SJCRH30 (cell line): ENCODE results near the gene GRM4. TPM values are rescaled to one million over a fixed set of nuclear protein-coding genes. Genes with fewer than 3 reads are reported as not detected.

Source experiments
- DNase-seq, 2 experiments: peaks; one replicate each; pipeline ENCODE4 v3.0.0-alpha.2; 2015 to 2020
- H3K27ac ChIP-seq: fragments of 250-450 bp; sonication (Bioruptor Pico); 2 replicates; pipeline ENCODE4 v1.5.1; 2020; ENCODE audit warnings: mild to moderate bottlenecking, moderate library complexity
- H3K27me3 ChIP-seq: fragments of 250-450 bp; sonication (Bioruptor Pico); 2 replicates; pipeline ENCODE4 v1.5.1; 2020; ENCODE audit warnings: mild to moderate bottlenecking, moderate library complexity
- H3K36me3 ChIP-seq: fragments of 250-450 bp; sonication (Bioruptor Pico); 2 replicates; pipeline ENCODE4 v1.5.1; 2020; ENCODE audit warnings: mild to moderate bottlenecking, moderate library complexity
- H3K4me1 ChIP-seq: fragments of 250-450 bp; sonication (Bioruptor Pico); 2 replicates; pipeline ENCODE4 v1.5.1; 2020; ENCODE audit warnings: mild to moderate bottlenecking, moderate library complexity
- H3K4me3 ChIP-seq: fragments of 250-450 bp; sonication (Bioruptor Pico); 2 replicates; pipeline ENCODE4 v1.5.1; 2020; ENCODE audit warnings: mild to moderate bottlenecking, moderate library complexity
- H3K9me3 ChIP-seq: fragments of 250-450 bp; sonication (Bioruptor Pico); replicated peaks from 2 replicates; pipeline ENCODE4 v1.5.1; 2020; ENCODE audit warnings: mild to moderate bottlenecking, moderate library complexity
- total RNA-seq: library from RNA; depleted of rRNA; stranded (reverse); fragments of >200 nt; shearing (Covaris generic); gene quantifications from 2 replicates; pipeline ENCODE4 v1.2.3, GENCODE V29; 2014

GRM4 gene
- total RNA-seq, 1 experiment from 2014 or later = 0.06 TPM

DNA sequence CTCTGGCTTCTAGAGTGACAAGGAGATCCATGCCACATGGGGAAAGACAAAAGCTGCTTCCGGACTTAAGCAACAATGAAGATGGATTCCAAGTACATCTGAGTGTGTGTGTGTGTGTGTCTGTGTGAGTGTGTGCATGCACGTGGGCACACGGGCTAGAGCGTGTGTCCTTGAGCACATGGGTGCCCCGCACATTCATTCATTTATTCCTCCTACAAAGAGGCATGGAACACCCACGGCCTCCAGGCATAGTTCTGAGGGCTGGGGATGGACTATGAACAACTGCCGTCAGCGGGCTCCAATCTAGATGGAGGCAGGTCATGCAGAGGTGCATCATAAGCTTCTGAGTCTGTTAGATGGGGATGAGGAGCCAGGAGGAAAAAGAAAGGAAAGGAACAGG, 49.1 kb downstream of the GRM4 start:
- Histone ChIP-seq H3K4me1 (no peaks in the 10 kb centered on the region), H3K27me3 (peaks cover 16% of the 10 kb centered on the region; the same call in 1 of the 2 replicates)

DNA sequence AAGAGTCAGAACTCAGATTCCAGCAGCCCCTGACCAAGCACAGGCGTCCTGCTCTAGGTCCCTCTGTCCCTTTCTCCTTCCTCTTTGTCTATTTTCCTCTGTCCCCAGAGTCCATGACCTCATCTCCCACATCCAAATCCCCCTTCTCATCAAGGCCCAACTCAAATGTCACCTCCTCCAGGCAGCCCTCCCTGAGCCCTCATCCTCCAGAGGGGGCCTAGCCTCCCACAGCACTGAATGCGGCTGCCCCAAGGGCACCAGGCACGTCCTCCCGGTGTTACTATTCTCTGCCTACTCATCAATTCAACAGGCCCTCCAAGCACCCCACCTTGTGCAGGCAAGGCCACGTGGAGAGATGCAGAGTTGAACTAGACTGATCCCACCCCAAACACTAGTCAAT, 49.7 kb downstream of the GRM4 start:
- H3K36me3 ChIP-seq = no peaks in the 10 kb centered on the region
- no peaks in the 10 kb centered on the region for H3K9me3 ChIP-seq
- no peak overlapping the region for H3K4me3 ChIP-seq
- no peak overlapping the region for H3K27ac ChIP-seq
- DNase-seq = no peak
- peaks cover 16% of the 10 kb centered on the region; the same call in 1 of the 2 replicates for H3K27me3 ChIP-seq
- no peaks in the 10 kb centered on the region for H3K4me1 ChIP-seq

More for the DNA sequence above, 49.1 kb downstream of the GRM4 start:
- H3K4me3 ChIP-seq = no peak overlapping the region
- DNase-seq = no peak
- H3K27ac ChIP-seq = no peak overlapping the region
- no peaks in the 10 kb centered on the region for H3K9me3 ChIP-seq
- H3K36me3 ChIP-seq = no peaks in the 10 kb centered on the region

DNA sequence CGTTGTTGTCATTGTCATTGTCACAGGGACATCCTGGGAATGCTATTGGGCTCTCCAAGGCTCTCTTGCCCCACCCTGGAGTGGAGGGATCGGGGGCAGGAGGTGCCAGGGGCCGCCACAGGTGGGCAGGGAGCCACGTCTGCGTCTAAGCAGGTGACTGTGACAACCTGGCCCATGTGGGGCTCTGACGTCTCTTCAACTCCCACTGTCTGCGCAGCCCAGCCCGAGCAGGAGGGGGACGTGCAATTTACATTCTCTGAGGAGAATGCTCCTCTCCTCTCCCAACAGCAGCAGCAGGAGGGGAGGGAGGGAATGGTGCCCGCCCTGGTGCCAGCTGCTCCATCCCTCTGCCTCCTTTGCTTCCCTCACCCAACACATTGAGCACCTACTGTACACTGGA, 50.1 kb downstream of the GRM4 start:
- Histone ChIP-seq H3K4me3 (no peak overlapping the region), H3K4me1 (no peaks in the 10 kb centered on the region), H3K9me3 (no peaks in the 10 kb centered on the region), H3K27ac (no peak overlapping the region), H3K27me3 (peaks cover 16% of the 10 kb centered on the region; the same call in 1 of the 2 replicates), H3K36me3 (no peaks in the 10 kb centered on the region)
- no peak for DNase-seq

DNA sequence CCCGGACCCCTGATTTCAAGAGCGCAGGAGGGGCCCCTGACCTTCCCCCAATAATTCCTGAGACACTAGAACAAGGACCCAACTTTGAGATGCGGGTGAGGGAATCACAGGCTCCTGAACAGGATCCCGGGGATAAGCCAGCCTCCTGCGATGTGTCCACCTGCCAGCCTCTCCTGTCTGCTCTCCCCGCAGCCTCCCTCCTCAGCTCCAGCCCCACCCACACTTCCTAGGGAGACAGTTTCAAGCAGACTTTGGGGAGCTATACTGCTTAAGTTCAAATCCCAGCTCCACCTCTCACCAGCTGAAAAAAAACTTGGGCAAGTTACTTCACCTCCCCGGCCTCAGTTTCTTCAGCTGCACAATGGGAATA, 50.8 kb downstream of the GRM4 start:
- DNase-seq = no peak
- H3K27ac ChIP-seq = no peak overlapping the region
- no peak overlapping the region for H3K4me3 ChIP-seq
- no peaks in the 10 kb centered on the region for H3K4me1 ChIP-seq
- H3K36me3 ChIP-seq = no peaks in the 10 kb centered on the region
- H3K27me3 ChIP-seq = peaks cover 15% of the 10 kb centered on the region; the same call in 1 of the 2 replicates
- no peaks in the 10 kb centered on the region for H3K9me3 ChIP-seq

DNA sequence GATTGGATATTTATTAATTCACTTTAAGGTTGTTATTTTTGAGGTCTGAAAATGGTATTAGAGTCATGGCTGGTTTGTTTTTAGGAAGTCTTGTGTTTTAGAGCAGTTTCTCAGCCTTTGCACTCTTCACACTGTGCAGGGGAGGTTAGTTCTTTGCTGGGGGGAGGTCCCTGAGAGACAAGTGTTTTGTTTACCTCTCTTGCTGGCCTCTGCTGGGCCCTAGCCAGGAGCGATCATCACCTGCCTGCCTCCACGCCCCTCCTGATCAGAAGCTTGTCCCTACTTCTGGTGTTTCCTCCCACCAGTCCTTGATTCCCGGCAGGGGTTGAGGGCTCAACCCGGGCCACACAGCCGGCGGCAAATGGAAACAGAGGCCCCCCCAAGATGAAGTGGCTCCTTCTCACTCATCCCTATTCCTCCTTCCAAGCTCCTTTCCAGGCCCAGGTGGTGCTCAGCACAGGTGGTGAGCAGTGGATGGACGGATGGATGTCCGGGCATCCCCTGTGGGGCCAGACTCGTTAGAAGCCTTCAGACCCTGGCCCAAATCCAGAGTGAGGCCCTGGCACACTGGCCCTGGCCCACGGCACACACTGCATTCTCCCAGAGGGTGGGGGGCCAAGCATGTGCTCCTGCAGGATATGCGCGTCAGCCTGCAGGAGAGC, 51.3 kb downstream of the GRM4 start:
- Histone ChIP-seq H3K27me3 (peaks cover 12% of the 10 kb centered on the region; the same call in 1 of the 2 replicates), H3K36me3 (no peaks in the 10 kb centered on the region), H3K9me3 (no peaks in the 10 kb centered on the region), H3K4me1 (no peaks in the 10 kb centered on the region), H3K4me3 (no peak overlapping the region), H3K27ac (no peak overlapping the region)
- no peak for DNase-seq

DNA sequence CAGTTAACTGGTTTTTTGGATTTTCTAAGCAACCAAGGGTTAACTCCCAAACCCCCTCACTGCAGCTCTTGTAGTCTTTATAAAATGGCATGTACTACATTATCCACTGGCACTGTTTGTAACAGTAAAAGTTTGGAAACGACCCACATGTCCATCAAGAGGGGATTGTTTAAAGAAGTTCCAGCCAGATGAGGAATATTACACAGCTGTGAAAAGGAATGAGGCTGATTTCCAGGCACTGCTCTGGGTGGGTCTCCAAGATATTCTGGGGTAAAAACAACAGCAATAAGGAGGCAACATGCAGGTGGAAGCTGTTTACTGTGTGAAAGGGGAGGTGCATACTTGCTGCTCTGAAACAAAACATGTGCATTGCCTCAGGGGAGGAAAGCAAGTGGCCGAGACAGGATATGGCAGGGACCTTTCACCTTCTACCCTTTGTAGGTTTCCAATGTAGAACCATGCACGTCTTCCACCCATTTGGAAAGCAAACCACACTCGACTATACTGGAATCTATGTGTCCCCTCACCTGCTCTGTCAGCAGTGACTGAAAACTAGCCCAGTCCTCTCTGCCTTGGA, 51.9 kb downstream of the GRM4 start:
- H3K4me3 ChIP-seq = no peak overlapping the region
- DNase-seq = no peak
- no peaks in the 10 kb centered on the region for H3K36me3 ChIP-seq
- peaks cover 12% of the 10 kb centered on the region; the same call in 1 of the 2 replicates for H3K27me3 ChIP-seq
- H3K4me1 ChIP-seq = no peaks in the 10 kb centered on the region
- H3K27ac ChIP-seq = no peak overlapping the region
- H3K9me3 ChIP-seq = no peaks in the 10 kb centered on the region

DNA sequence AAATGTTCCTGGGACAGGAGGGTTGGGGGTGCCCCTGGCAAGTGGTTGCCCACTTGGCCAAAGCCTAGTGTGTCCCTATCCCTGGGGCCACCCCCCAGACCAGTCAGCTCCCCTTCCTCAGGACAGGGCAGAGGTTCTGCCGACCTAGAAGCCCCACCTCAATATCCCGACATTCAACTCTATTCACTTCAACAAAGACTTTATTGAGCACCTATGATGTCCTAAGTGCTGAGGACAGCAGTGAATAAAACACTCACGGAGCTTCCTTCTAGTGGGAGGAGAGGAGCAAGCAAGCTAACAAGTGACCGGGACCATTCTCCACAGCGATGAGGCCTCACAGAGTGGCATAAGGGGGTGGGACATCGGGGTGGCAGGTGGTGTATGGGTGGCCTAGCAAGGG, 52.7 kb downstream of the GRM4 start:
- no peaks in the 10 kb centered on the region for H3K36me3 ChIP-seq

DNA sequence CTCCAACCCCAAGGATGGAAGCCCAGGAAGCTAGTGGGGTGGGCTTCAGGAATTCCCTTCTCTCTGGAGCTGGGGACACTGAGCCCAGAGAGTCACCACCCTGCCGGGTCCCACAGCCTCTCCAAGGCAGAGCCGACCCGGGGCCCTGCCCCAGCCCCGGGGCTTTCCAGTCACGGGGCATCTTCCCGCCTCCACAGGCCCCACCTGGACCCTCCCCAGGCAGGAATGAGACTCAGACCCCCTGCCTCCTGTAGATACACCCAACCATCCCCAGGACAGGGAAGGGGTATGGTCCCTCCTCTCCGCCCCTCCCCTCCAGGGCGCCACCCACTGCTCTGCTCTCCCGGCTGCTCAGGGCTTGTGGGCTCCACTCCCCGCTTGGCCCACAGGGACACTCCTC, 53.3 kb downstream of the GRM4 start:
- no peak for DNase-seq
- peaks cover 12% of the 10 kb centered on the region; the same call in 1 of the 2 replicates for H3K27me3 ChIP-seq
- no peaks in the 10 kb centered on the region for H3K36me3 ChIP-seq
- no peaks in the 10 kb centered on the region for H3K9me3 ChIP-seq
- no peak overlapping the region for H3K27ac ChIP-seq
- H3K4me1 ChIP-seq = no peaks in the 10 kb centered on the region
- no peak overlapping the region for H3K4me3 ChIP-seq

More for the DNA sequence above, 52.7 kb downstream of the GRM4 start:
- Histone ChIP-seq H3K9me3 (no peaks in the 10 kb centered on the region), H3K27me3 (peaks cover 12% of the 10 kb centered on the region; the same call in 1 of the 2 replicates), H3K4me1 (no peaks in the 10 kb centered on the region), H3K4me3 (no peak overlapping the region), H3K27ac (no peak overlapping the region)
- DNase-seq = no peak

DNA sequence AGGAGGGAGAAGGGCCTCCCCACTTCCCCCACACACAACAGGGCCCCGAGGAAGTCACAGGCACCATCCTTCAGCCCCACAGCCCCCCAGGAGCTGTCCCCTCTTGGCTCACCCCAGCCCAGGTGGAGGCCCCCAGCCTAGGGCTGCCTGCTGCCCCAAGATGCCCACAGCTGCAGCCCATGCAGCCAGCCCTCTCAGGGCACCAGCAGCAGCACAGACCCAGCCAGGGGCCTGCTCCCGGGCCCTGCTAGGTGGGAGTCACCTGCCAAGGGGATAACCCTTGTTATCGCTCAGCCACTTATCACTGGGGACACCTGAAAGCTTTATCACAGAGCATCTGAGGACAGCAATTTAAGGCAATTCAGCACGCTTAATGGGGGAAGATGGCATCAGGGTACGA, 55.0 kb downstream of the GRM4 start:
- DNase-seq = no peak
- no peak overlapping the region for H3K27ac ChIP-seq
- H3K4me3 ChIP-seq = no peak overlapping the region
- H3K9me3 ChIP-seq = no peaks in the 10 kb centered on the region
- H3K36me3 ChIP-seq = no peaks in the 10 kb centered on the region
- H3K27me3 ChIP-seq = peaks cover 9% of the 10 kb centered on the region; the same call in 1 of the 2 replicates
- H3K4me1 ChIP-seq = no peaks in the 10 kb centered on the region

DNA sequence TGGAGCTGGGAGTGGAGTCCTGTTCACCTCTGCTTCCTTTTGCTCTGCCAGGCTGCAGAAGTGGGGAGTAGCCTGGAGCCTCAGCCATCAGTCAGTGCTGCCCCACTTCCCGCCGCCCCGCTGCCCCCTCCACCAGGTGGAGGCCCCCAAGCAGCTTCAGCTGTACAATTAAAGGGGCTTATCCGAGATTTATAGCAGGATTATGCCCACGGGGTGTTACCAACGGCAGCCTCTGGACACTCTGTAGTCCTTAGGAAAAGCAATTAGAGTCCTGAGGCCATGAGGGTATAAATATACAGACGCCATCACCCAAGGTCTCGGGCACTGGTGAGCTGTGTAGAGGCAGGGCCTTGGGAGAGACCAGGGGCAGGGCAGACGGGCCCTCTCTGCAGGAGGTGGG, 55.4 kb downstream of the GRM4 start:
- Histone ChIP-seq H3K27ac (no peak overlapping the region), H3K27me3 (peaks cover 9% of the 10 kb centered on the region; the same call in 1 of the 2 replicates), H3K4me3 (no peak overlapping the region), H3K36me3 (no peaks in the 10 kb centered on the region), H3K4me1 (no peaks in the 10 kb centered on the region), H3K9me3 (no peaks in the 10 kb centered on the region)
- DNase-seq = no peak

DNA sequence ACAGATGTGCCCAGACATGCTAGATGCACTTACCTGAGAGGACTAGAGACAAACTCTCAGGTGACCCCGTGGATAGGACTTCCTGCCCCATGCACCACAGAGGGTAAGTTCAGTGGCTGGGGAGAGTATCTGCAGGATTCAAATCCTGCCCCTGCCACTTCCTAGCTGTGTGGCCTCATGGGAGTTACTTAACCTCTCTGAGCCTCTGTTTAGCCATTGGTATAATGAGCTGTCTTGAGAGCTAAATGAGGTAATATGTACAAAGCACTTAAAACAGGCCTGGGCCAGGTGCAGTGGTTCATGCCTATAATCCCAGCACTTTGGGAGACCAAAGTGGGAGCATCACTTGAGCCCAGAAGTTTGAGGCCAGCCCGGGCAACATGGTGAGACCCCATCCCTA, 59.3 kb downstream of the GRM4 start:
- no peak overlapping the region for H3K4me3 ChIP-seq
- no peaks in the 10 kb centered on the region for H3K36me3 ChIP-seq
- no peaks in the 10 kb centered on the region for H3K9me3 ChIP-seq
- 0 out of 2 replicates have a peak, but pooled peaks cover 7% of the 10 kb centered on the region for H3K27me3 ChIP-seq
- no peaks in the 10 kb centered on the region for H3K4me1 ChIP-seq
- DNase-seq = no peak
- H3K27ac ChIP-seq = no peak overlapping the region

DNA sequence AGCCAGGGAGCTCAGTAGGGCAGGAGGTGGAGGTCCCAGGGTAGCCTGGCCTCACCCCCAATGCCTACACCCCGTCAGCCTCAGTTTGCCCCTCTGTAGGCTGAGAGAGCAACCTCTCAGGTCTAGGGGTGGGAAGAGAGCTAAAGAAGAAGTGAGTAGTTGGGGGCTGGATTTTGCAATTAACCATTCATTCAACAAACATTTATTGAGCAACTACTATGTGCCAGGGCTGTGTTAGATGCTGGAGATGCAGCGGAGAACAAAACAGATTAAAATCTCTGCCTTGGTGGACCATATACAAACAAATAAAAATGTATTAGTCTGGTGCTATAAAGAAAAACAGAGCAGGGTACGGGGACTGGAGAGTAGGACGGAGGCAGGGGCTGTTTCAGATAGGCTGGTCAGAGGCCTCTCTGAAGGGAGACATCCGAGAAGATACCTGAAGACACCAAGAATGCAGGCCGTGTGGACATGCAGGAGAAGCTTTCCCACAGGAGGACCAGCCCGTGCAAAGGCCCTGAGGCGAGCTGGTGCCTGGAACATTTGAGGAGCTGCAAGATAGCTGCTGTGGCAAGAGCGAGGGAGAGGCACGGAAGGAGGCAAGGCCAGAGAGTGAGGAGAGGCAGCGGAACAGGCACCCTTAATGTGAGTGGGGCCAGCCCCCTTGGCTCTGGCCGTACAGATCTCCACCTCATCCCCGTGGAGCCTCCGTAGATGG, 60.3 kb downstream of the GRM4 start:
- Histone ChIP-seq H3K36me3 (no peaks in the 10 kb centered on the region), H3K27me3 (0 out of 2 replicates have a peak, but pooled peaks cover 7% of the 10 kb centered on the region), H3K4me1 (no peaks in the 10 kb centered on the region), H3K27ac (no peak overlapping the region), H3K9me3 (no peaks in the 10 kb centered on the region), H3K4me3 (no peak overlapping the region)
- DNase-seq = no peak

DNA sequence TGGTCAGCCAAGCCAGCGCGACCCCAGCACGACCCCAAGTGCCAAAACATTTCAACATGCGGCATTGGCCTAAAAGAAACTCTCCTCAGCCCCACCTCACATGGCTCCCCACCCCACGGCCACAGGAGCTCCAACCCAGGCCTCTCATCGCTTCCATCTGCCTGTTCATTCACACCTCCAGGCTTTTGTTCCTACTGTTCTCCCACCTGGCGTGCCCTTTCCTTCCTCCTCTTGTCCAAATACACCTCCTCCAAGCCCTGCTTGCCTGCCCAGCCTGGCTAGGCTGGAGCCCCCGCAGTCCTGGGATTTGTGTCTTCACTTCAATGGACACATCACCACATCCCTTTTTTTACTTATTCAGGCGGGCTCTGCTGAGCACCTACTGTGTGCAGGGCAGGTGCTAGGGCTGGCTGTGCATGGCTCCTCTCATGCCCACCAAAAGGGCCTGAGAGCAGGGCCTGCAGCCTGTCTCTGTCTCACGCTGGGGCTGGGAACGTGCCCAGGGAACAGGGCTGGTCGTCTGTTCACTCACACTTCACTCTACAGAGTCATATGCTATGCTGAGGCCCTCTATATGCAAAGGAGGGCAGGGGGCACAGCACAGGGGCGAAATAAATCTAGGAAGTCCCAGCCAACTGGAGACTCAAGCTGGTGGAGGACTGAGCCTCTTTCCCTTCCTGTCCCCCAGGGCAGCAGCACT, 61.1 kb downstream of the GRM4 start:
- Histone ChIP-seq H3K27me3 (0 out of 2 replicates have a peak, but pooled peaks cover 7% of the 10 kb centered on the region), H3K27ac (no peak overlapping the region), H3K4me3 (no peak overlapping the region), H3K4me1 (no peaks in the 10 kb centered on the region), H3K9me3 (no peaks in the 10 kb centered on the region), H3K36me3 (no peaks in the 10 kb centered on the region)
- DNase-seq = no peak

DNA sequence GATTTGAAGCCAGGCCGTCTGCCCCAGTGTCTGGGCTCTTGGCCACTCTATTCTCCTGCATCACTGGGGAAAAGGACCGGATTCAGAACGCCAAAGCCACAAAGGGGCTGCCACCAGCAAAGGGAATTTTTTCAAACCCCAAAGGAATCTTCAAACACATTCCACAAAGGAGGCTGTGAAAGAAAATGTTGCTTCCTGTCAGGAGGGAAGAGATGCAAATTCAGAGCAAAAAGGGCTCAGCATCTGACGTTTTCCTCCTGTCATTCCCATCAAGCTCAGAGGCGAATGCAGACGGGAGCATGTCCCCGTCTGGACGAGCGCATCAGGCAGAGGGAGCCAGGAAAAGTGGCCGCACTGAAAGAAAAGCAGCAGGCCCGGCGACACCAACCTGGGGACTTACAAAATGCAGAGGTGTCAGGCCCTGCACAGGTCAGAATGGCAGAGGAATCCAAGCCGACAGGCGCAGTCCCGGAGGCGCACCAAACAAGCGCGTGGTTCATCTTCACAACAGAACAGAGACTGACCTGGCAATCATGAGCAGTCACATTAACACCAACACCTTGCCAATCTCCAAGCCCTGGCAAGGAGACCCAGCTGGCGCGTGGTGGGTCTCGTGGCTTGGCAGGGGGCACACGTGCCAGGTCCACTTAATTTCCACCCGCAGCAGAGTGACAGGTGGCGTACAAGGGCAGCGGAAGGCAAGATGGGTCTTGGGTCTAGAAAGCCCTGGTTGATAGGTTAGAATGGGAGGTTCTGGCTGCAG, 62.8 kb downstream of the GRM4 start:
- Histone ChIP-seq H3K4me1 (no peaks in the 10 kb centered on the region), H3K9me3 (no peaks in the 10 kb centered on the region)
- DNase-seq = no peak

More for the DNA sequence above, 62.8 kb downstream of the GRM4 start:
- Histone ChIP-seq H3K27me3 (peaks cover 13% of the 10 kb centered on the region; the same call in 1 of the 2 replicates), H3K27ac (no peak overlapping the region), H3K4me3 (no peak overlapping the region), H3K36me3 (no peaks in the 10 kb centered on the region)
